ENCODE data around the gene AP1S1. TPM values are rescaled to one million over a fixed set of nuclear protein-coding genes. Genes with fewer than 3 reads are reported as not detected.

Gene AP1S1
- total RNA-seq, 3 donors from 2014 or later, result 29.6 to 55.7 (median 44.6) TPM

DNA sequence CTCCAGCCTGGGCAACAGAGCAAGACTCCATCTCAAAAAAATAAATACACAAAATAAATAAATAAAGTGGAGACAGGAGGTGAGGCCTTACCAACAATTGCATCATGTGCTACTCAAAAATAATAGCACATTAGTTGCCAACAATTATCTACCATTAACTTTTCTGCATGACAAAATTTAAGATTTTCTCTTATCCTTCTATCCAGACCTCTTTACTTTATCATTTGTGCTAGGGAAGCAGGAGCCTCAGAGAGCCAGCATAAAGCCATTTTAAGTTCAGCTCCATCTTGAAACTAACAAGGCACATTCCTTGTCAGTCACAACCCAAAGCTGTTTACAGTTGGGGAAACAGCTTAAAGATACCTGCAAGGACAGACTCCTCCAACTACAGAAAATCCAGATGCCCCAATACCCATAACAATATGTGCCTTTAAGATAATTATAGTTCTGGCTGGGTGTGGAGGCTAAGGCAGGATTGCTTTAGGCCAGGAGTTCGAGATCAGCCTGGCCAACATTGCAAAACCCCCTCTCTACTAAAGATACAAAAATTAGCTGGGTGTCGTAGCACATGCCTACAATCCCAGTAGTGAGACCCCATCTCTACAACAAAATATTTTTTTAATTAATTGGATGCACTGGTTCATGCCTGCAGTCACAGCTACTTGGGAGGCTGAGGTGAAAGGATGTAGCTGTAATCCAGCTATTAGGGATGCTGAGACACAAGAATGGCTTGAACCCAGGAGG, 2.2 kb upstream of the AP1S1 start:
- DNase-seq (ENCODE audit: low spot score in 2 of 2), result no peak
- Histone ChIP-seq H3K27ac (no peak overlapping the region), H3K4me3 (no peak overlapping the region), H3K9me3 (no peaks in the 10 kb centered on the region), H3K36me3 (no peaks in the 10 kb centered on the region), H3K4me1 (peaks cover 5 to 6% of the 10 kb centered on the region in 2 donors), H3K27me3 (no peaks in the 10 kb centered on the region)
- intact Hi-C loops (cut with DNase I; ENCODE audit: low total_unique reads), result no loop called here
- TF ChIP-seq POLR2AphosphoS5 (IDR thresholded peaks at IDR 0.05) (no peak), POLR2A (IDR thresholded peaks at IDR 0.05) (no peak), CTCF (IDR thresholded peaks at IDR 0.05) (no peak)

- intact Hi-C loops (cut with DNase I; ENCODE audit: low total_unique reads), result no loop called here
- H3K9me3 ChIP-seq, result no peaks in the 10 kb centered on the region
- no peak for TF ChIP-seq CTCF (IDR thresholded peaks at IDR 0.05)
- TF ChIP-seq POLR2A (IDR thresholded peaks at IDR 0.05), result no peak
- no peak for TF ChIP-seq POLR2AphosphoS5 (IDR thresholded peaks at IDR 0.05)
- H3K36me3 ChIP-seq, result no peaks in the 10 kb centered on the region
- no peaks in the 10 kb centered on the region for H3K27me3 ChIP-seq
- H3K4me1 ChIP-seq, result peaks cover 5 to 6% of the 10 kb centered on the region in 2 donors
- H3K27ac ChIP-seq, result no peak overlapping the region
- DNase-seq (ENCODE audit: low spot score in 2 of 2), result no peak
- peak overlapping the region; percentile 80 to 89 (median 85) for H3K4me3 ChIP-seq
These were observed 422 bp downstream of the AP1S1 start for GRCh38 chr7:101154693-101155102.

DNA sequence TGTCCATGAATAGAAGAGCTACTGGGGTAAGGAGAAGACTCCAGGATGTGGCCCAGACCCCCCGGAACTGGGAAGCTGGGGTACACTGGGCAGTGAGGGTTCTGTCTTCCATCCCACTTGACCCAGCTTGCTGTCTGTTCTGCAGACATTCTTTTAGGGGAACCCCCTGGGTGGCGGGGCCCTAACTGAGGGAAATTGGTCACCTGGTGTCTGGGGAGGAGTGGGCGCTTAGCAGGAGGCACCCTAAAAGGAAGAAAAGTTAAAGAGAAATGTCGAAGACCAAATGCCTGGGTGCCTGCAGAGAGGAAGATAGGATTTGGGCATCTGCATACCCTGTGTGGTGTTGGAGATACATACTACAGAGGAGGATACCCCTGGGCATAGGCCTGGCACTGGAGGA, 1.0 kb downstream of the AP1S1 start:
- Histone ChIP-seq H3K27me3 (no peaks in the 10 kb centered on the region), H3K4me3 (peak overlapping the region; percentile 80 to 89 (median 85))
- TF ChIP-seq CTCF (IDR thresholded peaks at IDR 0.05), result no peak
- TF ChIP-seq POLR2A (IDR thresholded peaks at IDR 0.05), result no peak
- no peak for TF ChIP-seq POLR2AphosphoS5 (IDR thresholded peaks at IDR 0.05)

DNA sequence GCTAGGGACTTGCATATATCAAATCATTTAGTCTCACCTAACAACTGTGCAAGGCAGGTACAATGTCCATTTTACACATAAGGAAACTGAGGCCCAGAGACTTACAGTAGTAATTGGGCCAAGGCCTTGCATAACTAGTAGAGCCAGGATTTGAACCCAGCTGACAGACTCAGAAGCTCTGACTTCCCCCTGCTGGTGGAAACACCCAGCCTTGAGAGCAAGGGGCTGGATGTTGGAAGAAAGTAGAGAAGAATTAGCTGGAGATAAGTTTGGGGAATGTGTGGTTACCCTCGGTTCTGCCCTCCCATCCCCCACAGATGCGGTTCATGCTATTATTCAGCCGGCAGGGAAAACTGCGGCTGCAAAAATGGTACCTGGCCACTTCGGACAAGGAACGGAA, 2.0 kb downstream of the AP1S1 start:
- no peak for DNase-seq (ENCODE audit: low spot score in 2 of 2)
- no peak overlapping the region for H3K27ac ChIP-seq
- H3K4me3 ChIP-seq, result no peak overlapping the region
- peaks cover 5 to 6% of the 10 kb centered on the region in 2 donors for H3K4me1 ChIP-seq
- no peaks in the 10 kb centered on the region for H3K36me3 ChIP-seq
- TF ChIP-seq CTCF (IDR thresholded peaks at IDR 0.05) (no peak), POLR2A (IDR thresholded peaks at IDR 0.05) (no peak), POLR2AphosphoS5 (IDR thresholded peaks at IDR 0.05) (no peak)
- H3K9me3 ChIP-seq, result no peaks in the 10 kb centered on the region
- intact Hi-C loops (cut with DNase I; ENCODE audit: low total_unique reads), result no loop called here
- H3K27me3 ChIP-seq, result no peaks in the 10 kb centered on the region

More for the DNA sequence above, 1.0 kb downstream of the AP1S1 start:
- Histone ChIP-seq H3K9me3 (no peaks in the 10 kb centered on the region), H3K4me1 (peaks cover 5 to 6% of the 10 kb centered on the region in 2 donors), H3K27ac (no peak overlapping the region), H3K36me3 (no peaks in the 10 kb centered on the region)
- DNase-seq (ENCODE audit: low spot score in 2 of 2), result no peak
- intact Hi-C loops (cut with DNase I; ENCODE audit: low total_unique reads), result no loop called here

- Histone ChIP-seq H3K27ac (no peak overlapping the region), H3K27me3 (no peaks in the 10 kb centered on the region), H3K4me3 (no peak overlapping the region), H3K36me3 (no peaks in the 10 kb centered on the region), H3K4me1 (peaks cover 5 to 6% of the 10 kb centered on the region in 2 donors), H3K9me3 (no peaks in the 10 kb centered on the region)
- intact Hi-C loops (cut with DNase I; ENCODE audit: low total_unique reads), result no loop called here
- TF ChIP-seq CTCF (IDR thresholded peaks at IDR 0.05) (no peak), POLR2A (IDR thresholded peaks at IDR 0.05) (no peak), POLR2AphosphoS5 (IDR thresholded peaks at IDR 0.05) (no peak)
- no peak for DNase-seq (ENCODE audit: low spot score in 2 of 2)
These were observed 2.8 kb downstream of the AP1S1 start for GRCh38 chr7:101156866-101157589.

Data from breast epithelium (tissue), 4 donors.